Esophagus muscularis mucosa (tissue), 4 donors: ENCODE results near the gene NXPE2. TPM values are rescaled to one million over a fixed set of nuclear protein-coding genes. Genes with fewer than 3 reads are reported as not detected.
"Not testable (repeated sequence)": the region's sequence is repeated elsewhere in the genome, so short reads cannot be mapped to it uniquely, and the experiment has no call there.

Experiments
- DNase-seq: peaks from one replicate; pipeline ENCODE4 v3.0.0-alpha.2; 2017; ENCODE audit errors: extremely low spot score
- H3K27ac ChIP-seq, 4 donors: fragments of 200-600 bp; sonication (generic); replicated peaks in 1 of 4; 1 replicate in 3 of 4; 2 replicates in 1 of 4; pipeline ENCODE4 v1.5.1; 2016 to 2019; ENCODE audit warnings: mild to moderate bottlenecking in 1 of 4
- H3K27me3 ChIP-seq, 4 donors: fragments of 200-600 bp; sonication (generic); one replicate each; pipeline versions ENCODE4 v1.5.1 to v1.6.0; 2016 to 2019
- H3K36me3 ChIP-seq, 4 donors: fragments of 200-600 bp; sonication (generic); one replicate each; pipeline ENCODE4 v1.5.1; 2016 to 2019
- H3K4me1 ChIP-seq, 4 donors: fragments of 200-600 bp; sonication (generic); one replicate each; pipeline ENCODE4 v1.5.1; 2016 to 2019
- H3K4me3 ChIP-seq, 4 donors: fragments of 200-600 bp; sonication (generic); 1 replicate in 2 of 4; 2 replicates in 2 of 4; pipeline ENCODE4 v1.5.1; 2016 to 2019; ENCODE audit warnings: mild to moderate bottlenecking in 4 of 4, moderate library complexity in 1 of 4
- H3K9me3 ChIP-seq, 4 donors: fragments of 200-600 bp; sonication (generic); 1 replicate in 3 of 4; 2 replicates in 1 of 4; pipeline ENCODE4 v1.5.1; 2016 to 2019
- EP300 ChIP-seq: sonication (generic); formaldehyde crosslinking; IDR thresholded peaks from one replicate; pipeline ENCODE4 v1.6.1; 2017; ENCODE audit warnings: antibody characterized with exemption
- POLR2A ChIP-seq: fragments of 450-650 bp; IDR thresholded peaks from one replicate; pipeline ENCODE4 v1.6.1; 2017; ENCODE audit warnings: antibody characterized with exemption, moderate library complexity, mild to moderate bottlenecking, low read depth
- POLR2AphosphoS5 ChIP-seq, 2 donors: sonication (generic); formaldehyde crosslinking; IDR thresholded peaks; one replicate each; pipeline ENCODE4 v1.6.1; 2017; ENCODE audit warnings: antibody characterized with exemption in 2 of 2
- WGBS: methylation state at CpG from one replicate; pipeline ENCODE4 v1.1.5; 2018; 5-methylcytosine and 5-hydroxymethylcytosine counted together
- intact Hi-C: fragments of 100-400 bp; cut with DNase I; formaldehyde crosslinking; loops from one replicate; pipeline ENCODE4 v1.15.1; 2023
- total RNA-seq, 4 donors: library from RNA; depleted of rRNA; stranded (reverse); fragments of >200 nt; gene quantifications; one replicate each; pipeline versions ENCODE4 v1.1.0 to v1.2.1, GENCODE V29; 2016
- TF ChIP-seq, protein P1 (sequence below), 3 experiments: fragments of 200-600 bp in 2 of 3; fragments of 450-650 bp in 1 of 3; sonication (generic) in 2 of 3; IDR thresholded peaks; one replicate each; pipeline ENCODE4 v1.5.1; 2017 to 2019; ENCODE audit warnings: antibody characterized with exemption in 3 of 3, mild to moderate bottlenecking in 2 of 3, moderate library complexity in 1 of 3

The NXPE2 gene
- total RNA-seq, result under 1 TPM in 3 of 4 donors, not detected in 1; 0.40 to 0.50 (median 0.42) TPM

DNA sequence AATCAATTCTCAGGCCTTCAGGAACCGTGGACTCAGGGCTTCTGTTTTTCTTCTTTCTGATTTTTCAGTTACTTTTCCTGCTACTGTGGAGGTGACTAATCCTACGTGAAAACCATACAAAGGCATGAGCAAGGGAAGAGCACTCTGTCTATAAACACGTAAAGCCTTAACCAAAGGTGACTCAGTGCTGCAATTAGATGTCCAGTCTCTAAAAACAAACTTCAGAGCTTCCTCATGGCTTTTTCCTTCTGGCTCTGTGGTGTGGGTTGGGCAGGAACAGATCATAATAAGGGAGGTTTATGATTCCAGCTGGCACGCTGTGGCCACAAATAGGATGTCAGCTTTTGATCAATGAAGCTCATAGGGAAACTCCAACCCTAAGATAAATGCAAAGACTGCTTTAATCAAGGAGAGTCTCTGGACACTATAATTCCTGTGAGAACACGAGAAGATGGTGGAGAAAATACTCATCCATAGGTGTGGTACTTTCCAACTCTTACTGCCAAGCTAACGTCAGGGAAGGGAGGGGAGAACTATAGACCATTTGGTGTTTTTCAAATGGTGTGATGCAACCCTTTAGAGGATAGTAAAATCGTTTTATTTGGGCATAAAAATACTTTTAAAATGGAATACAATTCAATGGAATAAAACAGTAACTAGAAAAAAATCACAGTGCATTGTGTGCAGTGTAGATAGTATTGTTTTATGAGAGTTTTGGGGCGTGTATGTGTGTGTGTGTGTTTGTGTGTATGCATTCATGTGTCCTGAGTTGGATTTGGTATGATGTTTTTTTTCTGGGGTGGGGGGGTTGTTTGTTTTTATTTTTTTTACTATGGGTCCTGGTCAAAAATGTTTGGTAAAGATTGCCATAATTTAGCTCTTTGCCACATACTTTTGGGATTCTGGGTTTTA lies at the start of gene NXPE2:
Gene NXPE2 (plus strand): TSS at position 403 of the 912 bp plus-strand sequence. CDS start 49 bp downstream, at position 452.
- no peak within 1 kb of the TSS for H3K4me3 ChIP-seq
- no peaks in the 10 kb centered on the region for H3K36me3 ChIP-seq
- peak within 1 kb of the TSS in 1 of 4 donors; percentile 4 for H3K27ac ChIP-seq
- H3K9me3 ChIP-seq, result no peaks in the 10 kb centered on the region
- WGBS, result 46% methylated on average over 8 of the region's 8 CpGs
- TF ChIP-seq, protein P1, sequence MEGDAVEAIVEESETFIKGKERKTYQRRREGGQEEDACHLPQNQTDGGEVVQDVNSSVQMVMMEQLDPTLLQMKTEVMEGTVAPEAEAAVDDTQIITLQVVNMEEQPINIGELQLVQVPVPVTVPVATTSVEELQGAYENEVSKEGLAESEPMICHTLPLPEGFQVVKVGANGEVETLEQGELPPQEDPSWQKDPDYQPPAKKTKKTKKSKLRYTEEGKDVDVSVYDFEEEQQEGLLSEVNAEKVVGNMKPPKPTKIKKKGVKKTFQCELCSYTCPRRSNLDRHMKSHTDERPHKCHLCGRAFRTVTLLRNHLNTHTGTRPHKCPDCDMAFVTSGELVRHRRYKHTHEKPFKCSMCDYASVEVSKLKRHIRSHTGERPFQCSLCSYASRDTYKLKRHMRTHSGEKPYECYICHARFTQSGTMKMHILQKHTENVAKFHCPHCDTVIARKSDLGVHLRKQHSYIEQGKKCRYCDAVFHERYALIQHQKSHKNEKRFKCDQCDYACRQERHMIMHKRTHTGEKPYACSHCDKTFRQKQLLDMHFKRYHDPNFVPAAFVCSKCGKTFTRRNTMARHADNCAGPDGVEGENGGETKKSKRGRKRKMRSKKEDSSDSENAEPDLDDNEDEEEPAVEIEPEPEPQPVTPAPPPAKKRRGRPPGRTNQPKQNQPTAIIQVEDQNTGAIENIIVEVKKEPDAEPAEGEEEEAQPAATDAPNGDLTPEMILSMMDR (IDR thresholded peaks at IDR 0.05), result no peak
- TF ChIP-seq POLR2A (no peak), POLR2AphosphoS5 (IDR thresholded peaks at IDR 0.05) (no peak)
- no peaks in the 10 kb centered on the region for H3K4me1 ChIP-seq
- H3K27me3 ChIP-seq, result no peaks in the 10 kb centered on the region
- intact Hi-C loops, result no loop called here
- no peak for DNase-seq

DNA sequence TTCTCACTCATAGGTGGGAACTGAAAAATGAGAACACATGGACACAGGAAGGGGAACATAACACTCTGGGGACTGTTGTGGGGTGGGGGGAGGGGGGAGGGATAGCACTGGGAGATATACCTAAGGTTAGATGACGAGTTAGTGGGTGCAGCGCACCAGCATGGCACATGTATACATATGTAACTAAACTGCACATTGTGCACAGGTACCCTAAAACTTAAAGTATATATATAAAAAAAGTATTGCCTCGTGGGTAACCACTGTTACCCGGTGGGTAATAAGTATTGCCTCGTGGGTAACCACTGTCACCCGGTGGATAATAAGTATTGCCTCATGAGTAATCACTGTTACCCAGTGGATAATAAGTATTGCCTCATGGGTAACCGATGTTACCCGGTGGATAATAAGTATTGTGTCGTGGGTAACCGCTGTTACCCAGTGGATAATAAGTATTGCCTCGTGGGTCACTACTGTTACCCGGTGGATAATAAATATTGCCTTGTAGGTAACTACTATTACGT lies 46.8 kb upstream of the NXPE2 start:
- intact Hi-C loops, DNase-seq, H3K9me3 ChIP-seq, H3K4me1 ChIP-seq, H3K27me3 ChIP-seq, H3K36me3 ChIP-seq, H3K4me3 ChIP-seq, H3K27ac ChIP-seq: not testable (repeated sequence)
- WGBS, result 91% methylated on average over 13 of the region's 13 CpGs

DNA sequence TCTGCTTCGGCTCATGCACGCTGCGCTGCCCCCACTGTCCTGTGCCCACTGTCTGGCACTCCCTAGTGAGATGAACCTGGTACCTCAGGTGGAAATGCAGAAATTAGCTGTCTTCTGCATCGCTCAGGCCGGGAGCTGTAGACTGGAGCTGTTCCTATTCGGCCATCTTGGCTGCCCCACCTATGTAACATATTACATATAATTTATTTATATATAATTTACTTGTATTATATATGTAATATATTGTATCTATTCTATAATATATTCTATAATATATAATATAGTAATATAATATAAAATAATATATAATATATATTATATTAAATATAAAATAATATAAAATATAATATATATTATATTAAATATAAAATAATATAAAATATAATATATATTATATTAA lies 38.9 kb upstream of the NXPE2 start:
- DNase-seq, H3K36me3 ChIP-seq, H3K27ac ChIP-seq, H3K4me3 ChIP-seq, H3K9me3 ChIP-seq, H3K27me3 ChIP-seq, intact Hi-C loops, H3K4me1 ChIP-seq: not testable (repeated sequence)
- WGBS, result 95% methylated on average over 6 of the region's 6 CpGs

DNA sequence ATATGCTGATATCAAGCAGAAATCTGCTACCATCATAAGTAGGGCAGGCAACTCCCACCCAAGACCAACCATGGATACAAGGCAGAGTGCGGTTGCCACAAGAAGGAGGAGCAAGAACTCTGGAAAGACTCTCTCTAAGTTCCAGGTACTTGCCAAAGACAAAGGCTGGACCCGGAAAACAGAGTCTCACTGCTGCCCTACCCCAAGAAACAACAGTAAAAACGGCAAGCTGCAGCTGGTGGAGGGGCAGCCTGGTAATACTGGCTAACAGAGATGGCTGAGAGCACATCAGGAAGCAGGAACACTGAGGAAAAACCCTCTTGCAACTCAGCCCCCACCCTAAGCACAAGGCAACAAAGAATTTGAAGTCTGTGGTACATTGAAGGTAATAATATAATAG lies 27.7 kb upstream of the NXPE2 start:
- intact Hi-C loops, result no loop called here
- no peaks in the 10 kb centered on the region for H3K27me3 ChIP-seq
- 85% methylated on average over 3 of the region's 3 CpGs for WGBS
- TF ChIP-seq, protein P1 (IDR thresholded peaks at IDR 0.05), result no peak
- TF ChIP-seq POLR2A, result no peak
- no peak for TF ChIP-seq POLR2AphosphoS5 (IDR thresholded peaks at IDR 0.05)
- no peak for TF ChIP-seq EP300
- no peak overlapping the region for H3K4me3 ChIP-seq
- no peak overlapping the region for H3K27ac ChIP-seq
- no peak for DNase-seq
- no peaks in the 10 kb centered on the region for H3K4me1 ChIP-seq
- H3K36me3 ChIP-seq, result no peaks in the 10 kb centered on the region
- H3K9me3 ChIP-seq, result no peaks in the 10 kb centered on the region

DNA sequence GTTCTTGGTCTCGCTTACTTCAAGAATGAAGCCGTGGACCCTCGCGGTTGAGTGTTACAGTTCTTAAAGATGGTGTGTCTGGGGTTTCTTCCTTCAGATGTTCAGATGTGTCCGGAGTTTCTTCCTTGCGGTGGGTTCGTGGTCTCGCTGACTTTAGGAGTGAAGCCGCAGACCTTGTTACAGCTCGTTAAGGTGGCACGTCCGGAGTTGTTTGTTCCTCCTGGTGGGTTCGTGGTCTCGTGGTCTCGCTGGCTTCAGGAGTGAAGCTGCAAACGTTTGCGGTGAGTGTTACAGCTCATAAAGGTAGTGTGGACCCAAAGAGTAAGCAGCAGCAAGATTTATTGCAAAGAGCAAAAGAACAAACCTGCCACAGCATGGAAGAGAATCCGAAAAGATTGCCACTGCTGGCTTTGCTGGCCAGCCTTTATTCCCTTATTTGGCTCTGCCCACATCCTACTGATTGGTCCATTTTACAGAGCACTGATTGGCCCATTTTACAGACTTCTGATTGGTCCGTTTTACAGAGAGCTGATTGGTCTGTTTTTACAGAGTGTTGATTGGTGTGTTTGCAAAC lies 27.1 kb upstream of the NXPE2 start:
- intact Hi-C loops, result no loop called here
- Histone ChIP-seq H3K27ac (no peak overlapping the region), H3K4me3 (no peak overlapping the region), H3K9me3 (no peaks in the 10 kb centered on the region), H3K27me3 (no peaks in the 10 kb centered on the region), H3K36me3 (no peaks in the 10 kb centered on the region), H3K4me1 (no peaks in the 10 kb centered on the region)
- 92% methylated on average over 19 of the region's 19 CpGs for WGBS
- TF ChIP-seq POLR2AphosphoS5 (IDR thresholded peaks at IDR 0.05) (no peak), EP300 (no peak), POLR2A (no peak)
- TF ChIP-seq, protein P1 (IDR thresholded peaks at IDR 0.05), result no peak
- DNase-seq, result no peak
